ENCODE data around the gene BACE2.
A peak's percentile ranks its signal among the peaks of the same experiment; 100 is the strongest.

Gene BACE2

GRCh38 chr21:41160036-41160435, 7.9 kb upstream of the BACE2 start:
- TF ChIP-seq, protein P1, sequence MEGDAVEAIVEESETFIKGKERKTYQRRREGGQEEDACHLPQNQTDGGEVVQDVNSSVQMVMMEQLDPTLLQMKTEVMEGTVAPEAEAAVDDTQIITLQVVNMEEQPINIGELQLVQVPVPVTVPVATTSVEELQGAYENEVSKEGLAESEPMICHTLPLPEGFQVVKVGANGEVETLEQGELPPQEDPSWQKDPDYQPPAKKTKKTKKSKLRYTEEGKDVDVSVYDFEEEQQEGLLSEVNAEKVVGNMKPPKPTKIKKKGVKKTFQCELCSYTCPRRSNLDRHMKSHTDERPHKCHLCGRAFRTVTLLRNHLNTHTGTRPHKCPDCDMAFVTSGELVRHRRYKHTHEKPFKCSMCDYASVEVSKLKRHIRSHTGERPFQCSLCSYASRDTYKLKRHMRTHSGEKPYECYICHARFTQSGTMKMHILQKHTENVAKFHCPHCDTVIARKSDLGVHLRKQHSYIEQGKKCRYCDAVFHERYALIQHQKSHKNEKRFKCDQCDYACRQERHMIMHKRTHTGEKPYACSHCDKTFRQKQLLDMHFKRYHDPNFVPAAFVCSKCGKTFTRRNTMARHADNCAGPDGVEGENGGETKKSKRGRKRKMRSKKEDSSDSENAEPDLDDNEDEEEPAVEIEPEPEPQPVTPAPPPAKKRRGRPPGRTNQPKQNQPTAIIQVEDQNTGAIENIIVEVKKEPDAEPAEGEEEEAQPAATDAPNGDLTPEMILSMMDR (IDR thresholded peaks at IDR 0.05; ENCODE audit: insufficient read depth, low read depth, low read length, missing control alignments), result no peak
- DNase-seq (ENCODE audit: low read depth), result no peak
- H3K4me3 ChIP-seq (ENCODE audit: low read length), result no peak overlapping the region

- TF ChIP-seq, protein P1 (IDR thresholded peaks at IDR 0.05; ENCODE audit: insufficient read depth, low read depth, low read length, missing control alignments), result no peak
Observed at GRCh38 chr21:41161428-41161827, 6.5 kb upstream of the BACE2 start.

GRCh38 chr21:41162096-41162495, 5.9 kb upstream of the BACE2 start:
- TF ChIP-seq, protein P1 (IDR thresholded peaks at IDR 0.05; ENCODE audit: insufficient read depth, low read depth, low read length, missing control alignments), result no peak
- H3K4me3 ChIP-seq (ENCODE audit: low read length), result no peak overlapping the region
- no peak for DNase-seq (ENCODE audit: low read depth)

More at GRCh38 chr21:41161428-41161827, 6.5 kb upstream of the BACE2 start:
- H3K4me3 ChIP-seq (ENCODE audit: low read length), result no peak overlapping the region
- no peak for DNase-seq (ENCODE audit: low read depth)

GRCh38 chr21:41163091-41163490, 4.9 kb upstream of the BACE2 start:
- TF ChIP-seq, protein P1 (IDR thresholded peaks at IDR 0.05; ENCODE audit: insufficient read depth, low read depth, low read length, missing control alignments), result no peak
- DNase-seq (ENCODE audit: low read depth), result no peak
- H3K4me3 ChIP-seq (ENCODE audit: low read length), result no peak overlapping the region

DNA sequence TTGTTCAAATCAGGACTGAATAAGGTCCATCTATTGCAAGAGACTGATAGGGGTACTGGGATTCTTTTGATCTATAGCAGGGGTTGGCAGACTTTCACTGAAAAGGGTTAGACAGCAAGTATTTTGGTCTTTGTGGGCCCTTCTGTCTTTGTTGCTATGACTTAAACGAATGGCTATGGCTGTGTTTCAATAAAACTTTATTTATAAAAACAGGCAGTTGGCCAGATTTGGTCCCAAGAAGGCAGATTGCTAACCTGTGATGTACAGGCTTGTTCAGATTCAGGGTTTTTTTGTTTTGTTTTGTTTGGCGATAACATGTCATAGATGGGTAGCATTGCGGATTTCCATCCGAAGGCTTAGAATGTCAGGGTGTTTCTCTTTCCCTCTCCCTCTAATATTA, 3.9 kb upstream of the BACE2 start:
- TF ChIP-seq, protein P1 (IDR thresholded peaks at IDR 0.05; ENCODE audit: insufficient read depth, low read depth, low read length, missing control alignments), result no peak
- no peak overlapping the region for H3K4me3 ChIP-seq (ENCODE audit: low read length)
- no peak for DNase-seq (ENCODE audit: low read depth)

GRCh38 chr21:41164981-41165655, 2.8 kb upstream of the BACE2 start:
- peak; percentile 95 for DNase-seq (ENCODE audit: low read depth)
- TF ChIP-seq, protein P1 (IDR thresholded peaks at IDR 0.05; ENCODE audit: insufficient read depth, low read depth, low read length, missing control alignments), result no peak
- H3K4me3 ChIP-seq (ENCODE audit: low read length), result no peak overlapping the region

DNA sequence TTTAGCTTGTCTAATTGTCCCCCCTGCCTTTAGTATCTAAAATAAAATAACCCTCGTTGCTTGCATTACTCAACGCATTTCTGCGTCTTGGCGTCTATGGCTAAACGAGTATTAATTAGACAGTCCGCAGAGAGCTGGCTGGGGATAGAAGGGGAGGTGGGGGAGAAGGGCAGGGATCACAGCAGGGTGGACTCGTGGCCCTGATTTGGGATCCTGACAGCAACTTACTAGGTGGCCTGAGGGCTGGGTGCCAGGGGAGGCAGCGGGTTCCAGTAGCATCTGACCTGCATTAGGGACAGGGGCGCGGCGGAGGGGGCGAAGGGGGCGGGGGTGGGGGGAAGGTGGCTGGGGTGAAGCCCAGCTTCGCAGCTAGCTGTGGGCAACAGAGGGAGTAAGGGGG, 1.1 kb upstream of the BACE2 start:
- H3K4me3 ChIP-seq (ENCODE audit: low read length), result peak overlapping the region; percentile 56

More for the DNA sequence above, 1.1 kb upstream of the BACE2 start:
- no peak for DNase-seq (ENCODE audit: low read depth)
- TF ChIP-seq, protein P1 (IDR thresholded peaks at IDR 0.05; ENCODE audit: insufficient read depth, low read depth, low read length, missing control alignments), result no peak
